ENCODE data around the gene FBLN1.

DNA sequence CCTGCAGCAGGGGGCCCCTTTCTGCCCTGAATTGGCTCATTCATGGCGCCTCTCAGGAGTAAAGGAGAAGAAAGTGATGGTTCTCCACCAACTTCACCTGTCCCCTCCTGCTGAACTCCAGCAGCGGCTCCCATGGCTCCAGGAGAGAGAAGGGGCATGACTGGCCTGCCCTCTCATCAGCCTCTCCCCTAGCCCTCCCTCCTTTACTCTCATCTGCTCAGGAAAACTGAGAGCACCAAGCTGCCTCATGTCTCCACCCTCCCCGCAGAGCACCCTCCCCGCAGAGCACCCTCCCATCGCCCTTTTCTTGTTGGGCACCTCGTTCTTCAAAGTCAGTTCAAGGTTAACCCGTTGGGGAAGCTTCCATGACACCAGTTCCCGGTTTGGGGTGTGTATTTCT is 86.9 kb downstream of the FBLN1 start:
- TF ChIP-seq, protein P1, sequence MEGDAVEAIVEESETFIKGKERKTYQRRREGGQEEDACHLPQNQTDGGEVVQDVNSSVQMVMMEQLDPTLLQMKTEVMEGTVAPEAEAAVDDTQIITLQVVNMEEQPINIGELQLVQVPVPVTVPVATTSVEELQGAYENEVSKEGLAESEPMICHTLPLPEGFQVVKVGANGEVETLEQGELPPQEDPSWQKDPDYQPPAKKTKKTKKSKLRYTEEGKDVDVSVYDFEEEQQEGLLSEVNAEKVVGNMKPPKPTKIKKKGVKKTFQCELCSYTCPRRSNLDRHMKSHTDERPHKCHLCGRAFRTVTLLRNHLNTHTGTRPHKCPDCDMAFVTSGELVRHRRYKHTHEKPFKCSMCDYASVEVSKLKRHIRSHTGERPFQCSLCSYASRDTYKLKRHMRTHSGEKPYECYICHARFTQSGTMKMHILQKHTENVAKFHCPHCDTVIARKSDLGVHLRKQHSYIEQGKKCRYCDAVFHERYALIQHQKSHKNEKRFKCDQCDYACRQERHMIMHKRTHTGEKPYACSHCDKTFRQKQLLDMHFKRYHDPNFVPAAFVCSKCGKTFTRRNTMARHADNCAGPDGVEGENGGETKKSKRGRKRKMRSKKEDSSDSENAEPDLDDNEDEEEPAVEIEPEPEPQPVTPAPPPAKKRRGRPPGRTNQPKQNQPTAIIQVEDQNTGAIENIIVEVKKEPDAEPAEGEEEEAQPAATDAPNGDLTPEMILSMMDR (IDR thresholded peaks at IDR 0.05) = no peak
- TF ChIP-seq EP300 (IDR thresholded peaks at IDR 0.05; ENCODE audit: low read depth) = no peak

All from transverse colon (tissue), 3 donors.